Measurements from ENCODE around the gene KIF5A. TPM values are rescaled to one million over a fixed set of nuclear protein-coding genes. Genes with fewer than 3 reads are reported as not detected.

KIF5A gene
- total RNA-seq, 4 donors from 2014 or later: 0.35 to 2.5 (median 1.4) TPM

DNA sequence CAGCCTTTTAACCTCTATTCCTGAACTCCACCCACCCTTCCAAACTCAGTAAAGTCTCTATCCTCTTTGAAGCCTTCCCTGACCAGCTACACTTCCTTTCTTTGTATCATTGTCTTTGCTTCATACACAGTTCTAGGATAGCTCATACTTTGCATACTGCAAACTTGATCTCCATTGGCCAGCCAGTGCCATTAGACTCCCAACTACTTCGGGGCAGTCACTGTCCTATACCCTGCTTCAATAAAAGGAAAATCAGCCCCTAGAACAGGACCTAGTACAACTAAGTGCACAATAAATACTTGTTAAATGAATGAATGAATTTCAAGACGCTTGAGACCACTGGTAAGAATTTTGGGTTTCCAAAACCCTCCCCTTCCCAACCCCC lies 40.6 kb downstream of the KIF5A start:
- Histone ChIP-seq H3K4me3 (peak overlapping the region; percentile 54 to 87 (median 77)), H3K4me1 (peaks cover 0 to 17% (median 2%) of the 10 kb centered on the region in 4 donors), H3K36me3 (peaks cover 0 to 12% (median 0%) of the 10 kb centered on the region in 3 donors), H3K27ac (peak overlapping the region; percentile 68 to 83 (median 74)), H3K27me3 (no peaks in the 10 kb centered on the region), H3K9me3 (no peaks in the 10 kb centered on the region)
- TF ChIP-seq, protein P1, sequence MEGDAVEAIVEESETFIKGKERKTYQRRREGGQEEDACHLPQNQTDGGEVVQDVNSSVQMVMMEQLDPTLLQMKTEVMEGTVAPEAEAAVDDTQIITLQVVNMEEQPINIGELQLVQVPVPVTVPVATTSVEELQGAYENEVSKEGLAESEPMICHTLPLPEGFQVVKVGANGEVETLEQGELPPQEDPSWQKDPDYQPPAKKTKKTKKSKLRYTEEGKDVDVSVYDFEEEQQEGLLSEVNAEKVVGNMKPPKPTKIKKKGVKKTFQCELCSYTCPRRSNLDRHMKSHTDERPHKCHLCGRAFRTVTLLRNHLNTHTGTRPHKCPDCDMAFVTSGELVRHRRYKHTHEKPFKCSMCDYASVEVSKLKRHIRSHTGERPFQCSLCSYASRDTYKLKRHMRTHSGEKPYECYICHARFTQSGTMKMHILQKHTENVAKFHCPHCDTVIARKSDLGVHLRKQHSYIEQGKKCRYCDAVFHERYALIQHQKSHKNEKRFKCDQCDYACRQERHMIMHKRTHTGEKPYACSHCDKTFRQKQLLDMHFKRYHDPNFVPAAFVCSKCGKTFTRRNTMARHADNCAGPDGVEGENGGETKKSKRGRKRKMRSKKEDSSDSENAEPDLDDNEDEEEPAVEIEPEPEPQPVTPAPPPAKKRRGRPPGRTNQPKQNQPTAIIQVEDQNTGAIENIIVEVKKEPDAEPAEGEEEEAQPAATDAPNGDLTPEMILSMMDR (IDR thresholded peaks at IDR 0.05): no peak
- TF ChIP-seq POLR2A (IDR thresholded peaks at IDR 0.05): no peak
- no peak for DNase-seq

DNA sequence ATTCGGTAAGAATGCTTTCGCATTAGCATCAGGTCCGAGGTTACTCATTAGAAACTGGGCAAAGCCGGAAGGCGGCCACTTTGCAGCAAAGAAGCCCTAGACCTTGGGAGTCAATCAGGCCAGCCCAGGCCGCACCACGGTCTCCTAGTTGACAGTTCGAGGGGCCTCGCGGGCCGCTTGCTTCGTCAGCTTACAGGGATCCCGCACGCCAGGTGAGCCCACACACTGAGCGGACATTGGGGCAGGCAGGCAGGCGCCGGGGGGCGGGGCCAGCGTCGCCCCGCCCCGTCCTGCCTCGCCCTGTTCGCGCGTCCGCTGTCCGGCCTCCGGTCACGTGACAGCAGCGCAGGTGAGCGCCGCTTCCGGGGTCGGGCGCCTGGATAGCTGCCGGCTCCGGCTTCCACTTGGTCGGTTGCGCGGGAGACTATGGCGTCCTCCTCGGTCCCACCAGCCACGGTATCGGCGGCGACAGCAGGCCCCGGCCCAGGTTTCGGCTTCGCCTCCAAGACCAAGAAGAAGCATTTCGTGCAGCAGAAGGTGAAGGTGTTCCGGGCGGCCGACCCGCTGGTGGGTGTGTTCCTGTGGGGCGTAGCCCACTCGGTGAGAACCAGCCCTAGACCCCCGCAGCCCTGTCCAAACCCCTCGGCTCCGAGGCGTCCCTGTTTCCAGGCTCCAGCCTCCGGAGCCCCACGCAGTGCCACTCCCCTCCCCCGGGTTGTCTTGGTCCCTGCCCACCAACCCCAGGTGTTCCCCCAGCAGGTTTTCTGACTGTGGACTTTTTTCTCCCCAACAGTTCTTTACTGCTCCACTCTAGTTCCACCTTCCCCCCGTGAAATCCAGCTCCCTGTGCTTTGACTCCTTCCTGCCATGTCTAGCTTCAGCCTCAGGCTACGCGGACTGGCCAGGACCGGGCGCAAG lies 41.3 kb downstream of the KIF5A start, which contains the start of gene PIP4K2C:
TSS of gene PIP4K2C (plus strand) at position 329 of the 918 bp plus-strand sequence. CDS start at position 427, 98 bp downstream.
- Histone ChIP-seq H3K36me3 (peaks cover 0 to 18% (median 0%) of the 10 kb centered on the region in 3 donors), H3K4me3 (peak within 1 kb of the TSS; percentile 54 to 87 (median 77)), H3K27ac (peak within 1 kb of the TSS; percentile 68 to 83 (median 74)), H3K9me3 (no peaks in the 10 kb centered on the region), H3K27me3 (no peaks in the 10 kb centered on the region), H3K4me1 (peaks cover 0 to 17% (median 2%) of the 10 kb centered on the region in 4 donors)
- peak; percentile 69 to 70 for TF ChIP-seq POLR2A (IDR thresholded peaks at IDR 0.05)
- TF ChIP-seq, protein P1 (IDR thresholded peaks at IDR 0.05): no peak
- peak; percentile 91 to 94 (median 91) for DNase-seq

DNA sequence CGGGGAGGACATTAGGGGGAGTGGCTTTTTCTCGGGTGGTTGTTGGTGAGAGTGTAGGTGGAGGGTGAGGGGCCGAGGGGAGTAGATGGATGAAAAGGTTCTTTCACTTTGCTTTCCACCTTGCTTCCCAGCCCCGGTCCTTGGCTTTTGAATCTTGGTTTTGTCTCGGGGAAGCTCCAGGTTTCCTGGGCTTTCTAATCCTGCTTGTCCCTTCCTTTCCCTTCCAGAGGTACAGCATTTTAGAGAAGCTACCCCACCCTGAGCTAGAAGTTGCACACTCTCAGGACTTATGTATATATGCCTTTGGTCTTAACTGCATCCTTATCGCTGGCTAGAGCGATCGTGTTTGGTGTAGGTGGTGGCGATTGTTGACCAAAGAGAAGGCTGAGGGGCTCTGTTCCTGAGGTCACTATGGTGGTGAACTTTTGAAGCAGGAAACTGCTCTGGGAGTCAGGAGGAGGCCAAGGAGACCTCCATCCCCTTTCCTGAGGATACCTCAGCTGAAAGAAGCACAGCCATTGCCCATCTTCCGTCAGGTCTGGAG lies 42.0 kb downstream of the KIF5A start:
- Histone ChIP-seq H3K9me3 (no peaks in the 10 kb centered on the region), H3K4me3 (peak overlapping the region; percentile 54 to 87 (median 77)), H3K27ac (peak overlapping the region in 2 of 4 donors; percentile 73 to 83), H3K27me3 (no peaks in the 10 kb centered on the region), H3K4me1 (peaks cover 0 to 17% (median 2%) of the 10 kb centered on the region in 4 donors), H3K36me3 (peaks cover 0 to 26% (median 0%) of the 10 kb centered on the region in 3 donors)
- DNase-seq: no peak
- TF ChIP-seq, protein P1 (IDR thresholded peaks at IDR 0.05): no peak
- TF ChIP-seq POLR2A (IDR thresholded peaks at IDR 0.05): no peak

DNA sequence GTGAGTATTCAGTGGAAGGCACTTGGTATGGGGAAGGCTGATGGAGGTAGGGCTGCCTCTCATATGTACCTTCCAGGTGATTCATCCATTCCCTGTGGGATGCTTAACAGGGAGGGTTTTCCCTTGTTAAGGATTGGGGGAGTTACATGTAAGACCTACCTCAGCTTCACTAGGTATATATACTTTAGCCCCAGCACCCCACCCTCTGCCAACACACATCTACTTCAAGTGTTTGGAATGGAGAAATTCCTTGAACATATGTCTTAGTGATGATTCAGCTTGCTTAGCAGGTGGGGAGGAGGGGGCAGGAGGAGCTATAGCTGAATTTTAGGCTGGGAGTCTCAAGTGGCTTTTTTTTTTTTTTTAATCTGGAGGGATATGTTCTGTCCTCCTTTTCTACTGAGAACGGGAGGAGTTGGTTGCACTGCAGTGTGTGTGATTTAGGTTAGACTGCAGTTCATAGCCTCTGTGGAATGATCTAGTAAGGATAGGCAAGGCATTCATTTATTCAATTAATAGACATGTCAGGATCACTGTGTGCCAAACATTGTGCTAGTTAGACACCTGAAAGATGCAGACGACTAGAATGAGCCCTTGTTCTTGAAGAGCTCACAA lies 42.8 kb downstream of the KIF5A start:
- Histone ChIP-seq H3K27ac (no peak overlapping the region), H3K27me3 (no peaks in the 10 kb centered on the region), H3K4me1 (peaks cover 0 to 17% (median 2%) of the 10 kb centered on the region in 4 donors), H3K4me3 (no peak overlapping the region), H3K9me3 (no peaks in the 10 kb centered on the region), H3K36me3 (peaks cover 0 to 27% (median 0%) of the 10 kb centered on the region in 3 donors)
- no peak for TF ChIP-seq POLR2A (IDR thresholded peaks at IDR 0.05)
- TF ChIP-seq, protein P1 (IDR thresholded peaks at IDR 0.05): no peak
- no peak for DNase-seq

DNA sequence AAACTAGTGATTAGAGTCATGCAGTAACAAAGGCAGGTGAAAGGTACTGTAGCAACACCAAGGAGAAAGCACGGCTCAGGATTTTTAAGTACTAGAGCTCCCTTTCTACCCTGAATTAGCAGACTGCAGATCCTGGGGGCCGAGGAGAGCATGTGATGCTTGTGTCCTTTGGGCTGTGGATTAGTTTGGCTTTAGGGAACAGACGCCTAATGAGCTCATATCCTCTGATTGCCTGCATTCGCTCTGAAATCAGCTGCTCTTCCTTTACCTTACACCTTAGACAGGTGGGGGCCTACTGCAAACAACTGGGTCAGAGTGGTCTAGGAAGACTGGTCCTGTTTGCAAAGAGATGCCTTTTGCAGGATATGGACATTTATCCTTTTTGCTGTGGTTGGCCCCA lies 43.3 kb downstream of the KIF5A start:
- TF ChIP-seq POLR2A (IDR thresholded peaks at IDR 0.05): no peak
- TF ChIP-seq, protein P1 (IDR thresholded peaks at IDR 0.05): no peak
- no peak overlapping the region for H3K27ac ChIP-seq
- H3K4me1 ChIP-seq: peaks cover 0 to 17% (median 2%) of the 10 kb centered on the region in 4 donors
- no peaks in the 10 kb centered on the region for H3K27me3 ChIP-seq
- no peak for DNase-seq
- no peaks in the 10 kb centered on the region for H3K9me3 ChIP-seq
- H3K4me3 ChIP-seq: no peak overlapping the region
- peaks cover 0 to 33% (median 0%) of the 10 kb centered on the region in 3 donors for H3K36me3 ChIP-seq

Measured in Peyer's patch (tissue), 4 donors.